Epidermal melanocyte (primary cell): Measurements from ENCODE around the gene LEMD2.
"Not testable (repeated sequence)": the region's sequence is repeated elsewhere in the genome, so short reads cannot be mapped to it uniquely, and the experiment has no call there.

Experiments used
- DNase-seq: peaks from one replicate; pipeline ENCODE4 v3.0.0; 2011; ENCODE audit warnings: low spot score; ENCODE audit not compliant: insufficient read length

The LEMD2 gene

DNA sequence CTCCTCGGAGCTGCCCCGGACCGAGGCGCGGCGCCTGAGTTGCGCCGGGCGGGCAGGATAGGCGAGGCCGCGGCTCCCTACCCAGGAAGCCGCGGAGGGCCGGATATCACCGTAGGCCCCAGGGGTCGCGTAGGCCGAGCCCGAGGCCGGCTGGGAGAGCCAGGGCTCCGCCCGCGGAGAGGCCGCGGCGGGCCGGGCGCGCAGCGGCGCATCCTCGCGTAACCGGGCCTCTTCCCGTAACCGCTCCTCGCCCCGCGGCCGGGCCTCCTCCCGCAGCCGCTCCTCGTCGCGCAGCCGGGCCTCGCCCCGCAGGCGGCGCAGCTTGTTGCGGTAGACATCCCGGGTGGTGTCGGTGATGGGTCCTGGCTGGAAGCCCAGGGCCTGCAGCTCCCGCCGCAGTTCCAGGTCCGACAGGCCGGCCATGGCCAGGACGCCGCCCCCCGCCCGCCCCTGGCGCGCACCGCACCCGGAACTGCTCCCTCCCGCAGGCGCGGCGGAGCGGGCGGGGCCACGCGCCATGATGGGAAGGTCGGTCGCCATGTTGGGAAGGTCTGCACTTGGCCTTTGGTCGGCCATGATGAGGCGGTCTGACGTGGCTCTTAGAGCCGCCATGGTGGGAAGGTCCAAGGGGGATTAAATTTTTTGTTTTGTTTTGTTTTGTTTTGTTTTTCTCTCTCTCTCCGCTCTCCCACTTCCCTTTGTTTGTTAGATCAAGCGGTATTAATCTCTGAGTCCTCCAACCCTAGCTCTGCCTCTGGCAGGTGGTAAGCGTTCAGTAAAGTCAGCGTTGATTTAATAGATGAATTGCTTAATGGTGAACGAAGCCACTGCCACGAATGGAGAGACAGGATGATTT lies at the start of gene LEMD2:
LEMD2 (minus strand) TSS at position 437 of the 856 bp plus-strand sequence; CDS start at position 423, 14 bp downstream.
- DNase-seq = peak; percentile 96

DNA sequence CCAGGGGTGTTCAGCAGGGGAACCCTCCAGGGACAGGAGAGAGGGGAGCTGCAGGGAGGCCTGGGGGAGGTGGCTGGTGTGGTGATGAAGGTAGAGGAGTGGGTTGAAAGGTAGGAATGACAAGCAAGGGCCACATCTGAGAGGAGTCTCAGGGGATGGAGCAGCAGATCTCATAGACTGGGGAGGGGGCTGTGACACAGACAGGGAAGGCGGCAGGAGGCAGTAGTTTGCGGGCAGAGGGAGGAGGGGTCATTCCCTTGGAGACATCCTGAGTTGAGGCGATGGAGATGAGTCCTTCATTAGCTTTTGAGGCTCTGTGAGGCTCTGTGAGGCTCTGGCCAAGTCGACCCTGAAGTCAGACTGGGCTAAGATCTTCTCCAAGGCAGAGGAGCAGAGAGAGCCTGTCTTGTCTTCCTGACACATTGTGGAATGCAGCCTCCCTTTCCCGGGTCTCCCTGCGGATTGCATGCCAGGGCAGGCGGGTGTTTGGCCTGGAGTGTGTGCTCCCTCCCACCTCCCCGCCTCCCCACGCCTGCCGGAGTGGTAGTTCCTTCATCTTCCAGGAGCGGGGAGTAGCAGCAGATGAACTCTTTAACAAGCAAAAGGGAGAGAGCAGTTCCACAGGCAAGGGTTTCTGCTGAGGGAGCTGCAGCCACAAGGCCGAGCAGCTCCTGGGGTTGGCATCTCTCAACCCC lies 49.2 kb upstream of the LEMD2 start:
- no peak for DNase-seq

DNA sequence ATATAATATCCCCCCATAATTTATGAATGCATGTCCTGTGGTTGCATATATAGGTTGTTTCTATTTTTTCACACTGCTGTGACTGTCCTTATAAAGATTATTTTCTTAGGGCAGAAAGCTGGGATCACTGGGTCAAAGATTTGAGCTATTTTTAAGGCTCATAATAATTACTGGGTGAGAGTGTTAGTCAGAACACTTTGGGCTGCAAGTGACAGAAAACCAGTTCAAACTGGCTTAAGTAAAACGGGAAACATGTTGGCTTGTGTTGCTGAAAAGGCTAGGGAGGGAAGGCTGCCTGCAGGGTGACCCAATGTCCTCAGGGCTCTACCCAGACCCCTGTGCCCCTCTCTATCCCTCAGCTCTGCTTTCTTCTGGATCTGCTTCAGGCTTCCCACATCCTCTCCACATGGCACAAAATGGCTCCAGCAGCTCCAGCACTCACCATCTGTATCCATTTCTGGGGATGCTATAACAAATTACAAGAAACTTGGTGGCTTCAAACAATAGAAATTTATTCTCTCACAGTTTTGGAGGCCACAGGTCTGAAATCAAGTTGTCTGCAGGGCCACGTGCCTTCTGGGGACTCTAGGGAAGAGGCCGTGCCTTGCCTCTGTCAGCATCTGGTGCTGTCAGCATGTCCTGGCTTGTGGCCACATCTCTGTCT lies 48.0 kb upstream of the LEMD2 start:
- DNase-seq = no peak

DNA sequence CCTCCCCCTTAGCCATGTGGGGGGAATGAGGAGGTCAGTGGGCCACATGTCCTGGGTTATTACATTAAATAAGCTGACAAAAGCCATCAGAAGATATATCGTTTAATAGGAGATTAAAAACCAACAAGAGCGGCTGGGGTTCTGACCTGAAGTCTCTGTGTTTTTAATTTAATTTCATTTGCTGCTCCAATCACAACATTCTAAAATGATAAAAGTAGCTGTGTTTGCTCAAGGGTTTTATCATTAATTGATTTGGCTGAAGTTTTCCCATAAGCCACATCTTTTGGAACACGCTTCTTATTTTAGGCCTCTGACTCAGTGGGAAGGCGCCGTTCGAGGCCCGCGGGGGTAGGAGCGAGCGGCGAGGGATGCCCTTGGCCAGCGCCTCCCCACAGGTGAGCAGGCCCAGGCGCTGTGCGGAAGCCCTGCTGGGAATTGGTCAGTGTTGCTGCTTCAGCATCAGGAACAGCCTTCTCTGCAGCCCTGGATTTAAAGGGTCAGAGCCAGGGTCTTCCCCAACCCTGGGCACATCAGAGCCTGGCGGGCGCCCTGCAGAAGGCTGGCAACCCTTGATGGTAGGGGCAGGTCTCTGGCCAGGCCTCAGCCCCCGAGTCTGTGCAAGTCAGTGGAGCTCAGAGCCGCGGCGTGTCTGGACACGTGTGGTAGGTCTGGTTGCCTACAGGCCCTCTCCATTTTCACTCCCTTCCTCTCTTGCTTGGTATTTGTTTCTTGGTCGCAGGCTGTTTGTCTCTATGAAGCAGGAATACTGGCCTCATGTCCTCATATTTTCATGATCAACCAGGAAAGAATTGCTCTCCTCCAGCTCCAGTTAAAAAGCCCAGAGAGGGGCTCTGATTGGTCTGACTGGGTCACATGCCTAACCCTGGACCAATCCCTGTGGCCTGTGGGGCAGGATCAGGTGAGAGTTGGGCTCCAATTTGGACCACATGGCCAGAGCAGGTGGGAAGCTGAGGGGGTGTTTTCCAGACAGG lies 45.8 kb upstream of the LEMD2 start:
- no peak for DNase-seq

DNA sequence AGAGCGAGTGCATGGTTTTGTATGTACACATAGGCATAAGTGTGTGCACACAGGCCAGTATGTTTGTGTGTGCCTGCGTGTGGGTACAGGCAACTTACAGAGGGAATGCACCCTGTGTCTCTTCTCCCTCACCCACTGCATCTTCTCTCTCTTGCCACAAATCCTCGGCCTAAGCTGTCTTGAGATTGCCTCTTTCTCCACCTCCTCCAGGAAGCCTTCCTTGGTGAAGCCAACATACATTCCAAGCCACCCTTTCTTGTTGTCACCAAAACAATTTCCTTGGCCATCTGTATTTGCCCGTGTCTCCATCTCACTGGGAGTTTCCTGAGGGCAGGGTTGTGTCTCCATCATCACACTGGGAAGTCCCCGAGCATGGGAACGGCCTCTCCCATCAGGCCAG lies 44.7 kb upstream of the LEMD2 start:
- DNase-seq = no peak

DNA sequence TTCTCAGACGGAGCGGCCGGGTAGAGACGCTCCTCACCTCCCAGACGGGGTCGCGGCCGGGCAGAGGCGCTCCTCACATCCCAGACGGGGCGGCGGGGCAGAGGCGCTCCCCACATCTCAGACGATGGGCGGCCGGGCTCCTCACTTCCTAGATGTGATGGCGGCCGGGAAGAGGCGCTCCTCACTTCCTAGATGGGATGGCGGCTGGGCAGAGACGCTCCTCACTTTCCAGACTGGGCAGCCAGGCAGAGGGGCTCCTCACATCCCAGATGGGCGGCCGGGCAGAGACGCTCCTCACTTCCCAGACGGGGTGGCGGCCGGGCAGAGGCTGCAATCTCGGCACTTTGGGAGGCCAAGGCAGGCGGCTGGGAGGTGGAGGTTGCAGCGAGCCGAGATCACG lies 43.9 kb upstream of the LEMD2 start:
- not testable (repeated sequence) for DNase-seq

DNA sequence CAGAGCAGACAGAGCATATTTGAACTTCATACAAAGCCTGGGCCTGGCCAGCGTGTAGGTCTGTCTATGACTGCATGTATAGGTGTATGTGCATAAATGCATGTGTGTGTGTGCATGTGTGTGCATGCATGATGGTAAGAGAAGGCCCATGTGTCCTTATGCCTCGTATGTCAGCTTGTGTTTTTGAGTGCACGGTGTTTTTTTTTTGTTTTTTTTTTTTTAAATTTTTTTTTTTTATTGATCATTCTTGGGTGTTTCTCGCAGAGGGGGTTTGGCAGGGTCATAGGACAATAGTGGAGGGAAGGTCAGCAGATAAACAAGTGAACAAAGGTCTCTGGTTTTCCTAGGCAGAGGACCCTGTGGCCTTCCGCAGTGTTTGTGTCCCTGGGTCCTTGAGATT lies 42.8 kb upstream of the LEMD2 start:
- DNase-seq = not testable (repeated sequence)

DNA sequence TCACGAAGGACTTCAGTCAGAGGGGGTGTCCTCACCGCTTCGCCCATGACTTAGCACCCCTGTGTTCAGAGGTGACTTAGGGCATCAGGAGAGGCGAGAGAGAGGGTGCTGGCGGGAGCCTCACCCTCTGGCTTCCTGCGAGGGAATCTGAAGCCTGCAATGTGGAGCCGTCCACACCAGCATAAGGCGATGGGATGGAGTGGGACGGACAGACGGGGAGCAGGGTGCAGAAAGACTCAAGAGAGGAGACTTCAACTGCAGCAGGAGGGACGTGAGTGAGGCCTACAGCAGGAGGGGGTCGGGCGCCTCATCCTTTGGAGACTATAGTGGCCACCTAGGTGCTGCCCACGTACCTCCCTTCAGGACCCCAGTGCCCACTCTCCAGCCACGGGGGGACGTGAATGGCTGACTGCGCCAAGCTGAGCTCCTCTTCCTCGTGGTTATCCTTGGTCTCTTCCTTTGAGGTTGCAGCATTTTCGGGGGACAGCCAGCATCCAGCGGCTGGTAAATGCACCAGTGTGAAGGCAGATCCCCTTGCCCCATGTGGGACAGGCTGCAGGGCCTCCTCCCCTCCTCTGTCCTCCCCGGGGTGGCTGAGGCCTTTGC lies 41.8 kb upstream of the LEMD2 start:
- DNase-seq = no peak

DNA sequence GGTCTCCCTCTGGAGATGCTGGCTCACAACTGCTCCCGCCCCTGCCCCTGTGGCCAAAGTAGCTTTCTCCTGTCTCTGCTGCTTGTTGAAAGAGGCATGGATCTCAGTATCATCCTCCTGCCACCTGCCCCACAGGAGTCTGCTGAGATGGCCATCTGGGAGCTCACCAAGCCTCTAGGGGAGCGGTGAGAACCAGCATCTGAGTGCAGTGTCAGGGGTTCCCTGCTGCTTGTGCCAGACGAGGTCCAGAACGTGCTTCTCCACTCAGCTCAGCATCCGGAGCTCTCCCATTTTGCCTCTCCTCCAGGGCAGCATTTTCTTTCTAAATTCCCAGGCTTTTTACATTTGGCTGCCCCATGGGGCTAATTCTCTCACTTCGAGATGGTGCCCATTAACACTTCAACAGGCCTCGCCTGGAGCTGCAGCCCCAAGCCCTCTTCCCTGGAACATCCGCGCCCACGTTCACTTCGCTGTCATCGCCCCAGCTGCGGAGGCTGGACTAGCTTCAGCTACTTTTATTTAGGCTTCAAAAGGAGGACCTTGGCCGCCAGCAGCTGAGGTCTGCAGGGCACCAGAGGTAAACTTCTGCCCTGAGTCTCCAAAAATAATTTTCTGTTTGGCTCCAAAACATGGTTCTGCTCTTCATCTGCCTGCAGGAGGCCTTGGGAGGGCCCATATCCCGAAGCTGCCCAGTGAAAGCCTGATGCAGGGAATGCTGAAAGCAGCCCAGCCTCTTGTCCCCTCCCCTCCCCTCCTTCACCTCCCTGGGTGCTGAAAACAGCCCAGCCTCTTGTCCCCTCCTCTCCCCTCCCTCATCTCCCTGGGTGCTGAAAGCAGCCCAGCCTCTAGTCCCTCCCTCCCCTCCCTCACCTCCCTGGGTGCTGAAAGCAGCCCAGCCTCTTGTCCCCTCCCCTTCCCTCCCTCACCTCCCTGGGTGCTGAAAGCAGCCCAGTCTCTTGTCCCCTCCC lies 40.1 kb upstream of the LEMD2 start:
- DNase-seq = no peak

DNA sequence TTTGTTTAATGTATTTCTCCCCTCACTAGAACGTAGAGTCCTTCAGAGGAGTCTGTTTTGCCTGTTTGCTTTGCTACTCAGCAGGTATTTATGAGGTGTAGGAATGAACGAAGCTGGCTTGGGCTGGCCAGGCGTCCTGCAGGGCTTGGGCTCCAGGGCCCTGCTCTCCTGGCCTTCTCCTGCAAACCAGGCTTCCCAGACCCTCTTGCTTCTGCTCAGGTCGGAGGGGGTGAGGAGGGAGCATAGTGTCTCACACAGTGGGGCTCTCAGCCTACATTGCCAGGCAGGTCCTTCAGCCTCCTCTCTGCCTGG lies 39.5 kb upstream of the LEMD2 start:
- no peak for DNase-seq

DNA sequence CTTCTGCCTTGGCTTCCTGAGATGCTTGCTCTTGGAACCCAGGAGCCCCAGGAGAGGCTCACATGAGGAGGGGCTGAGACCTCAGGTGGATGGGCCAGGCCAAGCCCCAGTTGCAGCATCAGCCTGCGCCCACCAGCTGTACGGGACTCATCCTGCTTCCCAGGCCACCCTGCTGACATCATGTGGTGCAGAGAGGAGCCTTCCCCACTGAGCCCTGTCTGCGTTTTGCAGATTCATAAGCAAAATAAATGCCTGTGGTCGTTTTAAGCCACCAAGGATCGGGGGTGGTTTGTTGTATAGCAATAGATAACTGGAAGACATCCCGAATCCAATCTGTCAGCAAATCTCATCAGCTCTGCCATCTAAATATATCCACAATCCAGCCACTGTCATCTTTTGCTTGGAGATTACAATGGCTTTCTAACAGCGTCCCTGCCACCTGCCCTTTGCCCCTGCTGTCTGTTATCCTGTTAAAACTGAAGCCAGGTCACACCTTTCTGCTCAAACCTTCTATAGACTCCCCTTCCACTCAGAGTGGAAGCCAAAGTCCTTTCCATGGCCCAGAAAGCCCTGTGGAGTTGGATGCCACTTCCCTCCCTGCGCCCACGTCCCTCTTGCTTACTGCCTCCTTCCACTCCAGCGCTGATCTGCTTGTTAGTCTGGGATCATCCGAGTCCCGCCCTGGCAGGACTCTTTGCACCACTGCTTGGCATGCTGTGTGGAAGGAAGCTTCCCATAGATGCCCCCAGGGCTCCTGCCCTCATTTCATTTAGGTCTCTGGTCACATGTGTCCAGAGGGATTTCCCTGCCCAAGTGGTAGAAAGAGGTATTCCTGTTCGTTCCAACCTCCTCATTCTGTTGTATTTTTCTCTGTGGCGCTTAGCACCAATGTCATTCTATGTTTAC lies 38.9 kb upstream of the LEMD2 start:
- DNase-seq = no peak

DNA sequence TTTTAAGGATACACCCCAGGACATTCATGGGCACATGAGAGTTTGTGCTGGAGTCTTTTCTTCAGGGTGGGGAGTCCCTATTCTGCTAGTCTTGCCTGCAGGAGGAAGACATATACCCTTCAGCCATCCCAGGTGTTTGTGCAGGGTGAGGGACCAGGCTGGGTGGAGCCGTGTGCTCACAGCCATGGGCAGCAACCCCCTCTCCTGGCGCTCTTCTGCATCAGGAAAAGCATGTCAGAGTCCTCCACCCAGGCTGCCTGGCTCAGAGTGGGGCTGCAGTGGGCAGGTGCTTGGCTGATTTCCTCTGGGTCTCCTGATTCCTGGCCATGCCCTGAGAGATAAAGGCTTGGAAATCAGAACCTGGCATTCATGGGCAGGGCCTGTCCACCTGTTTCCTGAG lies 37.6 kb upstream of the LEMD2 start:
- no peak for DNase-seq

DNA sequence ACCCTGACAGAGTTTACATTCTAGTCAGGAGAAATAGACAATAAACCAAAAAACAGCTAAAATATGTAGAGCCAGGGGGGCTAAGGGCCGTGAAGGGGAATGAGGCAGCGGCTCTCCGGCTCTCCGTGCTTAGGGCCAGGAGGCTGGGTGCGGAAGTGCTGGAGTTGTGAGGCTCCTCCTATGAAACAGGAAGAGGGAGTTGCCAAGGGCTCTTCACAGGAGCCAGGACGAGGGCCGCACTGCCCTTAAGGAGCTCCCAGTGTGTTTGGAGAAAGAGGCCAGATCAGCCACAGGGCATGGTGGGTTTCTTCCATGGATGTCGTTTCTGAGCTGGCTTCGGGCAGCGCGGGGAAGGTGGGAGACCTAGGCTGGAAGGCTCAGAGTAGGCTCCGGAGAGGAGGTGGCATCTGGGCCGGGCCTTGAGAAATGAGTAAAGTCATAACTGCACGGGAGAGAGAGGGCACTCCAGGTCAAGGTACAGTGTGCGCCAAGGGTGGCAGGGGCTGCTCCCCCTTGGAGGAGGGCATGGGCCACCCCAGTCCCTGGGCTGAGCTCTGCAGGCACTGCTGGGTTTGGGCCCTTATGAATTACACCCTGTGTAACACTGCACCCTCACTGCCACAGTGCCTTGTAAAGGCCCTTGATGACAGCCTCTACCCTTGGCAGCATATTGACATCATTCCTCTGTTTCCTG lies 35.7 kb upstream of the LEMD2 start:
- peak; percentile 73 for DNase-seq

DNA sequence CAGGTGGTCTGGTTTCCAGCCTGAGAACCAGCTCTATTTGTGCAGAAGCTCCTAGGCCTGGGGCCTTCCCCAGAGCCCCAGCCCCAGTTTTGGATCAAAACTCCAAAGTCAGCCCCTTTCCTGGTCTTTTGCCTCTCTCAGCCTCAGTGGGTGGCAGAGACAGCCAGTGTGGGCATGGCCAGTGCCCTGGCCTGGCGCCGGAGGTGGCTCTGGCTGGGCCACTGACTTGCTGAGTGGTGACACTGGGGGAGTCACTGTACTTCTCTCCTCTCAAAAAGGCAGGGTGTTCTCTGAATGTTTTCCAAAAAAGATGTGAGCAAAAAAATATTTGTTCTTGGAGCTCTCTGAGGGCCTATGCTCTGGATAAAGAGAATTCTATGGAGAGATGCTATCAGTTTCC lies 34.9 kb upstream of the LEMD2 start:
- no peak for DNase-seq

DNA sequence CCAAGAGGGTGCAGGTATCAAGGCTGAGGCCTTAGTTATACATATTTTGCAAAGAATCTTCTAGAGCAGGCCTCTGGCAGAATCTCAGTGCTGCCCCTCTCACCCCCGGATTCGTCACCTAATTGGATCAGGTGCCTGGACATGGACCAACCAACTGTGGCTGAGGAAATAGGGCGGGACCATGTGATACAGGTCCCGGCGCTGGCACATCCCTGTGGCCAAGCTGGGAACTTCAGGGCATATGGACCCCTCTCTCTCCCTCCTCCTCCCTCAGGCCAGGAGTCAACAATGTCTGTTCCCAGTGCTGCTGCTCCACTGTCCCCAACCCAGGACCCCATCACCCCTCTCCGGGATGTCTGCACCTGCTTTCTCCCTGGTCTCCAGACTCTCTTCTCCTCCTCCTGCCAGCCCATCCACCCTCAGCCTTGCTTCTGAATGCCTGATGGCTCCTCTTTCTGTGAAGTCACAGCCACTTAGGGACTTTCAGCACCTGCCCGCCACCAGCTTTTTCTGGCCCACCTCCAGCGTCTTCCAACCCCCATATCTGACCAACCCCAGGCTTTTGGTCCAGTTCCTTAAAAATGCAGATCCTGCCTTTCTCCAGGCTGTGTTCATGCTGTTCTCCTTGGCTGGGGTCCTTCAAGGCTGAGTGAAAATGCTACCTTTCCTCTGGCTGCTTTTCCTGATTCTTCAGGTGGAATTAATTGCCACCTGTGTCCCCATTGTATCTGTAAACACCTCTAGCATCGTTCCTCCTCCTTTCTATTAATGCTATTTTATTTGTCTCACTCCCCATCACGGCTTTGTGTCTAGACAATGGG lies 33.9 kb upstream of the LEMD2 start:
- no peak for DNase-seq

DNA sequence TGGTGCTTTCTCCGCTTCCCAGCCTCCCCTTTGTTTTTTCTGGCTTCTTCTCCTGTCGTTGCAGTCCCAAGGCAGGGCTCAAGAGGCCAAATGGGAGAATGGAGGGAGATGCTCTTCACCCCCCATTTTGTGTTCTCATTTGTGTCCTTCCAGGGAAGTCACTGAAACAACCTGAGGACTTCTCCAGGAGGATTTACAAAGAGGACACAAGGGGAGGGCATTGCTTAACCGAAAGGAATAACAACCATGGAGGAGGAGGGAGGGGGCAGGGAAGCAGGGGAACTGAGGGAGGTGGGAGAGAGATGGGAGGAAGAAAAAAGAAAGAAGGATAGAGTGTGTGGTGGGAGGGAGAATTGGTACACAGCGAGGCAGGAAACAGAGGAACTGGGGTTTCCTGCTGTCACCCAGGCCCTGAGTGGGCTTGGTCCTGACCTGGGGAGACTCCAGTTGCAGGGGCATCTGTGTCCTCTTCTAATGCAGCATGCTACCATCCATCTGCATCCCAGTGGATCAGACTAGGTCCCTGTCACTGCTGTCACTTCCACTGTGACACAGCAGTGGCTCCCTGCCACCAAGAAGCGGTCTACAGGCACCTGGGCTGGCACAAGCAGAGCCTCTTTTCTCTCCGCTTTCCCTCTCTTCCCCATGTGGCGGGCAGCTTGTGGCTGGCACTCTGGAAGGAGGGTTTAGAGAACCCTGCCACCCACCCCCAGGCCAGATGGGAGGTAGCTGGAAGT lies 32.0 kb upstream of the LEMD2 start:
- no peak for DNase-seq
